A549 treated with dexamethasone at 1 μM for 4 hours (cell line): ENCODE results near the gene IL13RA2. TPM values are rescaled to one million over a fixed set of nuclear protein-coding genes. Genes with fewer than 3 reads are reported as not detected.

Source experiments
- total RNA-seq: library from RNA; stranded (reverse); fragments of 200-300 nt; extraction: Qiagen RNA extraction; gene quantifications from 5 replicates; pipeline ENCODE4 v1.2.3, GENCODE V29; 2022

The IL13RA2 gene, protein sequence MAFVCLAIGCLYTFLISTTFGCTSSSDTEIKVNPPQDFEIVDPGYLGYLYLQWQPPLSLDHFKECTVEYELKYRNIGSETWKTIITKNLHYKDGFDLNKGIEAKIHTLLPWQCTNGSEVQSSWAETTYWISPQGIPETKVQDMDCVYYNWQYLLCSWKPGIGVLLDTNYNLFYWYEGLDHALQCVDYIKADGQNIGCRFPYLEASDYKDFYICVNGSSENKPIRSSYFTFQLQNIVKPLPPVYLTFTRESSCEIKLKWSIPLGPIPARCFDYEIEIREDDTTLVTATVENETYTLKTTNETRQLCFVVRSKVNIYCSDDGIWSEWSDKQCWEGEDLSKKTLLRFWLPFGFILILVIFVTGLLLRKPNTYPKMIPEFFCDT
- total RNA-seq, result 0.07 to 0.60 TPM in 2 of 5 replicates, not detected in the others

GRCh38 chrX:115017455-115017854 lies at the start of gene IL13RA2:
TSS of gene IL13RA2 (minus strand) at chrX:115017616. CDS start at chrX:115017269, 347 bp downstream.

Other genes with a start within 250 kb of the IL13RA2 start
- not detected in 5 replicates for gene RBMXL3, start 171.8 kb upstream of the IL13RA2 start, total RNA-seq
- gene LRCH2, start 216.5 kb upstream of the IL13RA2 start, total RNA-seq, result 0.02 to 0.05 TPM (median 0.02 TPM) in 4 of 5 replicates, not detected in the other